ENCODE data around the gene SENP6. TPM values are rescaled to one million over a fixed set of nuclear protein-coding genes. Genes with fewer than 3 reads are reported as not detected.

The SENP6 gene
- total and polyA plus RNA-seq, 3 donors from 2014 or later: 42.7 to 152 (median 151) TPM

DNA sequence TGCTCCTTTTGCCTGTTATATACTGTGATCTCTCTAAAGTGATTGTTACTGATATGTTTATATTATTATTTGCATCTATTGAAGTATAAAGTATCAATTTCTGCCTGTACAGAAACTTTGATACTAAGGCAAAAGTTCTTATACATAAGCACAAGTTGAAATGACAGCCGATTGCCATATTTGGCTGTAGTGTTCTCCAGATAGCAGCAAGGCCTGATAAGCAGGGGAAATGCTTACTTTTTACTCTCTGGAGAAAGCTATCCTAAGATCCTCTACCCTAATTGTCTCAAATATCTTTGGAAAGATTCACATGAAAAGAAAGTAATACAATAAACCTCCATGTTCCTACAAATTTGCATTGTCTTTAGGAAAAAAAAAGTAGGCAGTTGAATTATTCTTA is 31.4 kb downstream of the SENP6 start:
- no peaks in the 10 kb centered on the region for H3K9me3 ChIP-seq
- intact Hi-C loops (cut with DNase I; ENCODE audit: low total_unique reads): no loop called here
- H3K4me3 ChIP-seq: no peak overlapping the region
- peak overlapping the region in 1 of 2 donors; percentile 21 for H3K27ac ChIP-seq
- no peaks in the 10 kb centered on the region for H3K4me1 ChIP-seq
- TF ChIP-seq, protein P1, sequence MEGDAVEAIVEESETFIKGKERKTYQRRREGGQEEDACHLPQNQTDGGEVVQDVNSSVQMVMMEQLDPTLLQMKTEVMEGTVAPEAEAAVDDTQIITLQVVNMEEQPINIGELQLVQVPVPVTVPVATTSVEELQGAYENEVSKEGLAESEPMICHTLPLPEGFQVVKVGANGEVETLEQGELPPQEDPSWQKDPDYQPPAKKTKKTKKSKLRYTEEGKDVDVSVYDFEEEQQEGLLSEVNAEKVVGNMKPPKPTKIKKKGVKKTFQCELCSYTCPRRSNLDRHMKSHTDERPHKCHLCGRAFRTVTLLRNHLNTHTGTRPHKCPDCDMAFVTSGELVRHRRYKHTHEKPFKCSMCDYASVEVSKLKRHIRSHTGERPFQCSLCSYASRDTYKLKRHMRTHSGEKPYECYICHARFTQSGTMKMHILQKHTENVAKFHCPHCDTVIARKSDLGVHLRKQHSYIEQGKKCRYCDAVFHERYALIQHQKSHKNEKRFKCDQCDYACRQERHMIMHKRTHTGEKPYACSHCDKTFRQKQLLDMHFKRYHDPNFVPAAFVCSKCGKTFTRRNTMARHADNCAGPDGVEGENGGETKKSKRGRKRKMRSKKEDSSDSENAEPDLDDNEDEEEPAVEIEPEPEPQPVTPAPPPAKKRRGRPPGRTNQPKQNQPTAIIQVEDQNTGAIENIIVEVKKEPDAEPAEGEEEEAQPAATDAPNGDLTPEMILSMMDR (IDR thresholded peaks at IDR 0.05): no peak
- no peak for TF ChIP-seq POLR2A (IDR thresholded peaks at IDR 0.05)
- H3K36me3 ChIP-seq (ENCODE audit: low read depth, missing control alignments): no peaks in the 10 kb centered on the region
- WGBS, 2 donors: 58 to 60% methylated on average over 1 of the region's 1 CpG
- DNase-seq: peak; percentile 36
- H3K27me3 ChIP-seq: no peaks in the 10 kb centered on the region

DNA sequence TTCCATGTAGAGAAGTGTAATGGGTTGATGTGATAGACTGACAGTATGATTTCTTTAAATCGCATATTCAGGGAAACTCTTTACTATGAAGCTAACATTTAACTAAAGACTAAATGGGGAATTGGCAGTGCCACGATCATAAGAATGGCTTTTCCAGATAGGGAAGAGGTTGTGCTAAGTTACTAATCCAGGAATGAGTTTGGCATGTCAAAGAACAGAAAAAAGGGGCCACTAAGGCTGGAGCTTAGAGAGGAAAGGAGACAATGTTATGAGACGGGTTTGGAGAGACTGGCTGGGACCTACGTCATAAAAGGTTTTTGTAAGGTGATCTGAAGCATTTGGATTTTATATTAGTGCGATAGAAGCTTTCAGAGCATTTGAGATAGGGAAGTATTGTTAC is 40.6 kb downstream of the SENP6 start:
- WGBS, 2 donors: 93 to 94% methylated on average over 5 of the region's 5 CpGs
- no peak overlapping the region for H3K4me3 ChIP-seq
- TF ChIP-seq, protein P1 (IDR thresholded peaks at IDR 0.05): no peak
- no peak for TF ChIP-seq POLR2A (IDR thresholded peaks at IDR 0.05)
- intact Hi-C loops (cut with DNase I; ENCODE audit: low total_unique reads): no loop called here
- no peaks in the 10 kb centered on the region for H3K4me1 ChIP-seq
- DNase-seq: no peak
- no peaks in the 10 kb centered on the region for H3K9me3 ChIP-seq
- H3K27ac ChIP-seq: no peak overlapping the region
- H3K36me3 ChIP-seq (ENCODE audit: low read depth, missing control alignments): no peaks in the 10 kb centered on the region
- H3K27me3 ChIP-seq: no peaks in the 10 kb centered on the region

DNA sequence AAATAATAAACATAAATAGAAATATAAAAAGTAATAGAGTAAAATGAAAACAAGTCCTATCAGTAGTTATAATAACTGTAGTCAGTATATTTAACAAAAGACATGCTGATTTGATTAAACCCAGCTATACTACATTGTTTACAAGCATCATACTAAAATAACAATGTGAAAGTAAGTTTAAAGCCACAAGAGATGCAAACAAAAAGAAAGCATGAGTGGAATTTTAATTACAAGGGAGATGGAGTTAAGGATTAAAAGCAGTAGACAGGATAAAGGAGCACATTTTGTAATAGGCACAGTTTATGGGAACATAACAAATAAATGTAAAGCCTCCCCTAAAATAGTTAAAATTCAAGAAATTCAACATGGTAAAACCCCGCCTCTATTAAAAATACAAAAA is 41.5 kb downstream of the SENP6 start:
- intact Hi-C loops (cut with DNase I; ENCODE audit: low total_unique reads): no loop called here
- no peak for DNase-seq
- 95 to 98% methylated on average over 1 of the region's 1 CpG for WGBS, 2 donors
- H3K27me3 ChIP-seq: no peaks in the 10 kb centered on the region
- H3K9me3 ChIP-seq: no peaks in the 10 kb centered on the region
- H3K4me3 ChIP-seq: no peak overlapping the region
- no peaks in the 10 kb centered on the region for H3K4me1 ChIP-seq
- H3K27ac ChIP-seq: no peak overlapping the region
- H3K36me3 ChIP-seq (ENCODE audit: low read depth, missing control alignments): no peaks in the 10 kb centered on the region
- TF ChIP-seq POLR2A (IDR thresholded peaks at IDR 0.05): no peak
- TF ChIP-seq, protein P1 (IDR thresholded peaks at IDR 0.05): no peak

DNA sequence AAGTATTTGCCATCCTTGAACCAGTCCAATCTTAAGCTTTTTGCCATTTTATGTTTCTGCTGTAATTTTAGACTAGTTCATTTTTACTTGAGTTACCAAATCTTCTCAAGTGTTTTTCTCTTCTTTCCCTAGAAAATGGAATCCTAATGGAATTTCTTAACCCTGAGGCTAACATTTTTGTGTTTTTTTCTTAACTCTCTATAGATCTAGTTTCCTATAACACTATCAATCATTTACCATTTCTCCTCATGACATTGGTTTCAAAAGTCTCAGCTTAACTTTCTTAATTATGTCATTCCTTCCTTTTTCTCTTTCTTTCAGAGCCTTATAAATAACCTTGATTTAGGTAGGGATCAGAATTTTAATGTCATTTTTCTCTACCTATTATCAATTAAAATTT is 54.8 kb downstream of the SENP6 start:
- Histone ChIP-seq H3K9me3 (no peaks in the 10 kb centered on the region), H3K27ac (no peak overlapping the region), H3K27me3 (no peaks in the 10 kb centered on the region), H3K4me1 (no peaks in the 10 kb centered on the region), H3K4me3 (no peak overlapping the region), H3K36me3 (ENCODE audit: low read depth, missing control alignments) (no peaks in the 10 kb centered on the region)
- intact Hi-C loops (cut with DNase I; ENCODE audit: low total_unique reads): no loop called here
- TF ChIP-seq, protein P1 (IDR thresholded peaks at IDR 0.05): no peak
- TF ChIP-seq POLR2A (IDR thresholded peaks at IDR 0.05): no peak
- no peak for DNase-seq

DNA sequence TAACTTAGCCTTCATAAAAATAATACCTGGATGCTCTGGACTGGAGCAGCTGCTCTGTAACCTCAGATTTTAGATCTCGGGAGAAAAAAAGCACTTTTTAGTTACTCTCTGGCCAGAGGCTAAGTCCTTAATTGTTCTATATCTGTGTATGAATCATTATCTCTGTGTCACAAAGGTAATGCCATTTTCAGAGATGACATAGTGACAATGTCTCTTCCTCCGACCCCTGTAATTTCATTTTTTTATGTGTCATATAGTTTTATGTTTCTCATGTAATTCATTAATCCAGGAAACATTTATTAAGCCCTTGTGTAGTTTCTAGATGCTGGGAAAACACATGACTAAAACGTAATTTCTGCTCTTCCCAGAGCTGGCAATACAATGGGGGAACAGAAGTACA is 55.6 kb downstream of the SENP6 start:
- Histone ChIP-seq H3K27me3 (no peaks in the 10 kb centered on the region), H3K27ac (no peak overlapping the region), H3K4me1 (no peaks in the 10 kb centered on the region), H3K9me3 (no peaks in the 10 kb centered on the region), H3K4me3 (no peak overlapping the region), H3K36me3 (ENCODE audit: low read depth, missing control alignments) (no peaks in the 10 kb centered on the region)
- 81 to 83% methylated on average over 3 of the region's 3 CpGs for WGBS, 2 donors
- no peak for DNase-seq
- intact Hi-C loops (cut with DNase I; ENCODE audit: low total_unique reads): no loop called here
- no peak for TF ChIP-seq POLR2A (IDR thresholded peaks at IDR 0.05)
- TF ChIP-seq, protein P1 (IDR thresholded peaks at IDR 0.05): no peak
